HG02938 (cell line): ENCODE results near the gene C16orf87.

Experiments used
- ATAC-seq: cut with Tn5 transposase; IDR thresholded peaks from one replicate; pipeline ENCODE4 v1.9.1; 2021; ENCODE audit warnings: mild to moderate bottlenecking, moderate library complexity; ENCODE audit not compliant: unreplicated experiment

Gene C16orf87

GRCh38 chr16:46844771-46845170, 13.8 kb upstream of the C16orf87 start:
- no peak for ATAC-seq

GRCh38 chr16:46843898-46844642, 13.1 kb upstream of the C16orf87 start:
- ATAC-seq = no peak

- no peak for ATAC-seq
Observed at GRCh38 chr16:46842192-46842895, 11.4 kb upstream of the C16orf87 start.

GRCh38 chr16:46839986-46840443, 9.0 kb upstream of the C16orf87 start:
- ATAC-seq = no peak

- ATAC-seq = no peak
Observed at GRCh38 chr16:46836534-46837530, 5.9 kb upstream of the C16orf87 start.

- ATAC-seq = no peak
Observed at GRCh38 chr16:46833460-46833800, 2.5 kb upstream of the C16orf87 start.

GRCh38 chr16:46832757-46833459, 1.9 kb upstream of the C16orf87 start:
- ATAC-seq = no peak

- peak; percentile 2 for ATAC-seq
Observed at GRCh38 chr16:46830417-46830901, 521 bp downstream of the C16orf87 start.

GRCh38 chr16:46828943-46829342, 2.0 kb downstream of the C16orf87 start:
- no peak for ATAC-seq

- no peak for ATAC-seq
Observed at GRCh38 chr16:46828292-46828691, 2.7 kb downstream of the C16orf87 start.

GRCh38 chr16:46826631-46827030, 4.3 kb downstream of the C16orf87 start:
- ATAC-seq = no peak

- ATAC-seq = peak; percentile 91
Observed at GRCh38 chr16:46822270-46822669, 8.7 kb downstream of the C16orf87 start.

- ATAC-seq = no peak
Observed at GRCh38 chr16:46817961-46818360, 13.0 kb downstream of the C16orf87 start.

- ATAC-seq = no peak
Observed at GRCh38 chr16:46814790-46815189, 16.2 kb downstream of the C16orf87 start.

GRCh38 chr16:46813611-46814010, 17.4 kb downstream of the C16orf87 start:
- ATAC-seq = no peak

- no peak for ATAC-seq
Observed at GRCh38 chr16:46812781-46813540, 18.0 kb downstream of the C16orf87 start.

GRCh38 chr16:46811682-46812081, 19.3 kb downstream of the C16orf87 start:
- no peak for ATAC-seq

- ATAC-seq = no peak
Observed at GRCh38 chr16:46808997-46809396, 22.0 kb downstream of the C16orf87 start.

GRCh38 chr16:46807336-46807735, 23.6 kb downstream of the C16orf87 start:
- ATAC-seq = no peak

- no peak for ATAC-seq
Observed at GRCh38 chr16:46803373-46803772, 27.6 kb downstream of the C16orf87 start.
